Measurements from ENCODE around the gene NRG3. TPM values are rescaled to one million over a fixed set of nuclear protein-coding genes. Genes with fewer than 3 reads are reported as not detected.

NRG3 gene
- total and polyA plus RNA-seq, 2 of the 4 experiments (the other 2 are of a cell fraction) = not detected

- H3K4ac ChIP-seq (ENCODE audit: low read depth, low read length) = no peak overlapping the region
- TF ChIP-seq CTCF (conservative IDR thresholded peaks at IDR 0.05; ENCODE audit: low read depth, low read length) = no peak
- TF ChIP-seq SMC3 (IDR thresholded peaks at IDR 0.05; ENCODE audit: low read depth, low read length) = no peak
- no peak for TF ChIP-seq CEBPB (IDR thresholded peaks at IDR 0.05; ENCODE audit: low read depth, low read length)
- no peak for TF ChIP-seq POLR2A (IDR thresholded peaks at IDR 0.05; ENCODE audit: low read depth, low read length)
- no peak for TF ChIP-seq MXI1 (IDR thresholded peaks at IDR 0.05; ENCODE audit: borderline replicate concordance, low read depth, low read length)
- TF ChIP-seq RFX5 (IDR thresholded peaks at IDR 0.05; ENCODE audit: low read depth, low read length) = no peak
- no peak for TF ChIP-seq MAFK (IDR thresholded peaks at IDR 0.05; ENCODE audit: low read depth, low read length)
- TF ChIP-seq MAZ (IDR thresholded peaks at IDR 0.05; ENCODE audit: borderline replicate concordance, low read depth, low read length) = no peak
- TF ChIP-seq ELK1 (IDR thresholded peaks at IDR 0.05; ENCODE audit: borderline replicate concordance, low read depth, low read length) = no peak
- no peak for TF ChIP-seq RCOR1 (IDR thresholded peaks at IDR 0.05; ENCODE audit: insufficient replicate concordance, low read length)
- no peak for TF ChIP-seq RAD21 (IDR thresholded peaks at IDR 0.05; ENCODE audit: low read length)
- TF ChIP-seq FOS (IDR thresholded peaks at IDR 0.05; ENCODE audit: low read depth, low read length) = no peak
- TF ChIP-seq NFE2L2 (IDR thresholded peaks at IDR 0.05; ENCODE audit: low read depth, low read length) = no peak
- no peak for TF ChIP-seq CHD1 (IDR thresholded peaks at IDR 0.05; ENCODE audit: low read depth, low read length)
- TF ChIP-seq USF2 (IDR thresholded peaks at IDR 0.05; ENCODE audit: low read depth, low read length) = no peak
- no peak for TF ChIP-seq BHLHE40 (IDR thresholded peaks at IDR 0.05; ENCODE audit: low read depth, low read length)
- H3K23ac ChIP-seq (ENCODE audit: low read depth, low read length) = no peak overlapping the region
- no peaks in the 10 kb centered on the region for H3K27me3 ChIP-seq (ENCODE audit: control insufficient read depth, insufficient read depth, low read length)
- H3K18ac ChIP-seq (ENCODE audit: low read depth, low read length) = no peak overlapping the region
- no peak overlapping the region for H4K8ac ChIP-seq (ENCODE audit: low read depth in 2 of 2, low read length in 2 of 2)
- no peak overlapping the region for H3K56ac ChIP-seq (ENCODE audit: extremely low read depth, insufficient read depth, low read length)
- H2BK120ac ChIP-seq (ENCODE audit: low read depth, low read length) = no peak overlapping the region
- POLR2A ChIA-PET (ENCODE audit: unreplicated experiment) = no interaction called here
- no peak overlapping the region for H2AFZ ChIP-seq (replicated peaks; ENCODE audit: low read length, poor library complexity)
- H4K91ac ChIP-seq (ENCODE audit: insufficient read depth, low read depth, low read length) = no peak overlapping the region
- dilution Hi-C loops (cut with HindIII; ENCODE audit: low sequenced_read_pairs, unreplicated experiment) (no loop called here), in situ Hi-C loops (cut with MboI; ENCODE audit: low sequenced_read_pairs) (no loop called here), intact Hi-C loops (cut with micrococcal nuclease) (no loop called here)
- no peak overlapping the region for H2AK9ac ChIP-seq (replicated peaks; ENCODE audit: low read depth, low read length, poor library complexity)
- H4K20me1 ChIP-seq (ENCODE audit: insufficient read depth, low read length) = no peaks in the 10 kb centered on the region
- no peaks in the 10 kb centered on the region for H3K4me1 ChIP-seq (ENCODE audit: control insufficient read depth, insufficient read depth, low read length)
- H2AK5ac ChIP-seq (ENCODE audit: low read depth, low read length) = no peak overlapping the region
- H2BK5ac ChIP-seq (ENCODE audit: low read depth, low read length, poor library complexity, severe bottlenecking) = no peak overlapping the region
- no peak overlapping the region for H2BK15ac ChIP-seq (ENCODE audit: low read depth, low read length)
- H3K9me3 ChIP-seq (ENCODE audit: control insufficient read depth, insufficient read depth, low read length) = 0 out of 2 replicates have a peak, but pooled peaks cover 2% of the 10 kb centered on the region
- WGBS, 2 experiments (ENCODE audit: extremely low coverage in 2 of 2, insufficient read length in 1 of 2) = no CpG with 5 or more reads among the region's 3 CpGs
- H2BK20ac ChIP-seq (ENCODE audit: low read depth, low read length) = no peak overlapping the region
- no TSS peak for BruUV-seq (replicated peaks)
- no peaks in the 10 kb centered on the region for H3K36me3 ChIP-seq (ENCODE audit: control insufficient read depth, insufficient read depth, low read length)
- no peak overlapping the region for H3K9ac ChIP-seq (ENCODE audit: low read depth, low read length)
- H3K14ac ChIP-seq (replicated peaks; ENCODE audit: low read depth, low read length) = no peak overlapping the region
- no peak overlapping the region for H4K5ac ChIP-seq (ENCODE audit: low read depth, low read length)
- ATAC-seq (ENCODE audit: low read depth) (no peak), DNase-seq (no peak)
- no peak overlapping the region for H3K4me3 ChIP-seq (ENCODE audit: insufficient read depth, low read depth, low read length)
- CTCF ChIA-PET = no interaction called here
- no peaks in the 10 kb centered on the region for H3K79me1 ChIP-seq (ENCODE audit: low read depth in 1 of 2, low read length in 2 of 2)
- no peak overlapping the region for H3K27ac ChIP-seq (ENCODE audit: insufficient read depth, low read length)
- no peaks in the 10 kb centered on the region for H3K9me1 ChIP-seq (ENCODE audit: insufficient read depth, low read length)
- no peak overlapping the region for H3K4me2 ChIP-seq (ENCODE audit: low read depth, low read length)
Measured at GRCh38 chr10:82575318-82575717, 700.3 kb downstream of the NRG3 start.

All from IMR-90 (cell line).